GM23248 (cell line): ENCODE data around the gene STAG1. TPM values are rescaled to one million over a fixed set of nuclear protein-coding genes. Genes with fewer than 3 reads are reported as not detected.
"Not testable (repeated sequence)": the region's sequence is repeated elsewhere in the genome, so short reads cannot be mapped to it uniquely, and the experiment has no call there.

Source experiments
- DNase-seq: peaks from one replicate; pipeline ENCODE4 v3.0.0-alpha.2; 2015
- H2AFZ ChIP-seq: fragments of 200-600 bp; sonication (generic); 2 replicates; pipeline ENCODE4 v1.6.1; 2016; ENCODE audit warnings: antibody characterized with exemption
- H3F3A ChIP-seq: fragments of 200-600 bp; sonication (generic); 2 replicates; pipeline ENCODE4 v1.6.1; 2016; ENCODE audit warnings: mild to moderate bottlenecking, antibody characterized with exemption, mixed run types; ENCODE audit not compliant: insufficient read depth
- H3K27ac ChIP-seq: fragments of 200-600 bp; sonication (generic); 2 replicates; pipeline ENCODE4 v1.5.1; 2016; ENCODE audit warnings: mild to moderate bottlenecking
- H3K27me3 ChIP-seq: fragments of 200-600 bp; sonication (generic); replicated peaks from 2 replicates; pipeline ENCODE4 v1.6.1; 2016; ENCODE audit warnings: mild to moderate bottlenecking; ENCODE audit not compliant: insufficient read depth
- H3K36me3 ChIP-seq: fragments of 200-600 bp; sonication (generic); 2 replicates; pipeline ENCODE4 v1.6.1; 2016; ENCODE audit warnings: low read depth, mild to moderate bottlenecking
- H3K4me1 ChIP-seq: fragments of 200-600 bp; sonication (generic); 2 replicates; pipeline ENCODE4 v1.6.1; 2016; ENCODE audit warnings: mild to moderate bottlenecking; ENCODE audit not compliant: insufficient read depth
- H3K4me2 ChIP-seq: fragments of 200-600 bp; sonication (generic); one replicate; pipeline ENCODE4 v1.6.1; 2016; ENCODE audit warnings: mild to moderate bottlenecking; ENCODE audit not compliant: unreplicated experiment
- H3K4me3 ChIP-seq: fragments of 200-600 bp; sonication (generic); 2 replicates; pipeline ENCODE4 v1.5.1; 2016; ENCODE audit warnings: mild to moderate bottlenecking
- H3K79me2 ChIP-seq: fragments of 200-600 bp; sonication (generic); 2 replicates; pipeline ENCODE4 v1.6.1; 2016; ENCODE audit warnings: mild to moderate bottlenecking; ENCODE audit not compliant: insufficient read depth
- H3K9ac ChIP-seq: fragments of 200-600 bp; sonication (generic); 2 replicates; pipeline ENCODE4 v1.6.1; 2016; ENCODE audit warnings: mild to moderate bottlenecking
- H3K9me2 ChIP-seq: fragments of 200-600 bp; sonication (generic); 2 replicates; pipeline ENCODE4 v1.6.1; 2016; ENCODE audit warnings: mixed run types, mild to moderate bottlenecking, moderate library complexity; ENCODE audit not compliant: insufficient read depth
- H3K9me3 ChIP-seq: fragments of 200-600 bp; sonication (generic); one replicate; pipeline ENCODE4 v1.6.1; 2017; ENCODE audit warnings: low read depth
- H4K20me1 ChIP-seq: fragments of 200-600 bp; sonication (generic); 2 replicates; pipeline ENCODE4 v1.6.0; 2016; ENCODE audit not compliant: insufficient read depth
- EZH2 ChIP-seq: fragments of 200-600 bp; sonication (generic); IDR thresholded peaks from 2 replicates; pipeline ENCODE4 v1.6.1; 2018; ENCODE audit warnings: antibody characterized with exemption, mild to moderate bottlenecking; ENCODE audit not compliant: insufficient read depth, poor library complexity, severe bottlenecking
- EZH2phosphoT487 ChIP-seq: fragments of 200-600 bp; sonication (generic); IDR thresholded peaks from 2 replicates; pipeline ENCODE4 v1.6.1; 2018; ENCODE audit warnings: antibody characterized with exemption, moderate library complexity, mild to moderate bottlenecking, low read depth; ENCODE audit not compliant: insufficient read depth
- WGBS, 2 experiments: methylation state at CpG; one replicate each; pipeline ENCODE4 v1.1.6; 2015 to 2017; ENCODE audit warnings: low lambda C conversion rate in 2 of 2, low coverage in 1 of 2; ENCODE audit errors: missing lambda C conversion rate in 2 of 2; 5-methylcytosine and 5-hydroxymethylcytosine counted together
- in situ Hi-C: fragments of 300-500 bp; cut with MboI; formaldehyde crosslinking; loops from 2 replicates; pipeline ENCODE4 v1.15.0; 2020
- polyA plus RNA-seq: library from polyadenylated mRNA; unstranded; fragments of >200 nt; fragmentation: Nextera tagmentation; extraction: Ambion mirVana; gene quantifications from 2 replicates; pipeline ENCODE4 v1.2.1, GENCODE V29; 2016
- total RNA-seq: library from RNA; depleted of rRNA; stranded (reverse); fragments of >200 nt; shearing (Covaris generic); gene quantifications from 2 replicates; pipeline ENCODE4 v1.2.3, GENCODE V29; 2014

The STAG1 gene
- total and polyA plus RNA-seq, 2 experiments from 2014 or later: 21.1 to 39.7 TPM

GRCh38 chr3:136380530-136380929 lies 371.6 kb downstream of the STAG1 start:
- Histone ChIP-seq H3K9me3 (no peaks in the 10 kb centered on the region), H3K27me3 (no peaks in the 10 kb centered on the region), H3K9ac (no peak overlapping the region), H3K4me2 (no peak overlapping the region), H3K79me2 (no peaks in the 10 kb centered on the region), H3K4me1 (0 out of 2 replicates have a peak, but pooled peaks cover 10% of the 10 kb centered on the region), H3K27ac (no peak overlapping the region), H3F3A (peaks cover 6% of the 10 kb centered on the region; the same call in 1 of the 2 replicates), H4K20me1 (no peaks in the 10 kb centered on the region), H3K9me2 (no peaks in the 10 kb centered on the region), H3K4me3 (no peak overlapping the region), H2AFZ (no peak overlapping the region), H3K36me3 (0 out of 2 replicates have a peak, but pooled peaks cover 6% of the 10 kb centered on the region)
- TF ChIP-seq EZH2phosphoT487 (no peak), EZH2 (no peak)
- in situ Hi-C loops: loop anchor here (25.0 kb wide), 2 partner anchors 293 to 632 kb away; no protein-coding TSS in a partner anchor
- DNase-seq: peak; percentile 37
- 62 to 65% methylated on average over 6 of the region's 6 CpGs for WGBS, 2 experiments

DNA sequence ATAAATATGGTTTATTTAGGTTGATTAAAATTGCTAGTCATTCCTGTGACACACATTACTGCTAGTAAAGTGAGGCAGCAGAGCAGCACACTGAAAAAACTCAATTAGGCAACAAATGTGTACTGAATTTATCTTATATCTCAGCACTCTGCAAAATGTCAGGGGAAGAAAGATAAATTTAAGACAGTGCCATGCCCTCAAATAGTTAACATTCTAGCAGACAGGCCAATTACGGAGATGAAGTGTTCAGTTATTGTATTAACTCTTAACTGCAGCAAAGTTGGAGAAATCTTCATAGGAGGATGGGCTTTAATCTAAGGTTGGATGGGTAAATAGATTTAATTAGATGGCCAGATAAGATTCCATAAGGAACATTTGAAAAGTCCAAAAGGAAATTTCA lies 374.2 kb downstream of the STAG1 start:
- 0 out of 2 replicates have a peak, but pooled peaks cover 6% of the 10 kb centered on the region for H3F3A ChIP-seq
- no peaks in the 10 kb centered on the region for H3K79me2 ChIP-seq
- DNase-seq: no peak
- no peak overlapping the region for H2AFZ ChIP-seq
- no peak overlapping the region for H3K9ac ChIP-seq
- no peaks in the 10 kb centered on the region for H3K9me3 ChIP-seq
- H3K4me1 ChIP-seq: 0 out of 2 replicates have a peak, but pooled peaks cover 10% of the 10 kb centered on the region
- no peak overlapping the region for H3K27ac ChIP-seq
- in situ Hi-C loops: loop anchor here (25.0 kb wide), 2 partner anchors 291 to 634 kb away; no protein-coding TSS in a partner anchor
- TF ChIP-seq EZH2phosphoT487 (no peak), EZH2 (no peak)
- WGBS, 2 experiments: 93 to 100% methylated on average over 1 of the region's 1 CpG
- H4K20me1 ChIP-seq: no peaks in the 10 kb centered on the region
- no peak overlapping the region for H3K4me3 ChIP-seq
- H3K27me3 ChIP-seq: no peaks in the 10 kb centered on the region
- no peak overlapping the region for H3K4me2 ChIP-seq
- H3K36me3 ChIP-seq: peaks cover 6% of the 10 kb centered on the region; the same call in 1 of the 2 replicates
- no peaks in the 10 kb centered on the region for H3K9me2 ChIP-seq

GRCh38 chr3:136377508-136377907 lies 374.7 kb downstream of the STAG1 start:
- DNase-seq: no peak
- Histone ChIP-seq H3K9me2 (no peaks in the 10 kb centered on the region), H3K4me2 (no peak overlapping the region), H3K9ac (no peak overlapping the region), H3K27me3 (no peaks in the 10 kb centered on the region), H3K27ac (no peak overlapping the region), H3K36me3 (peaks cover 6% of the 10 kb centered on the region; the same call in 1 of the 2 replicates), H3K9me3 (no peaks in the 10 kb centered on the region), H3F3A (0 out of 2 replicates have a peak, but pooled peaks cover 6% of the 10 kb centered on the region), H3K79me2 (no peaks in the 10 kb centered on the region), H4K20me1 (no peaks in the 10 kb centered on the region), H2AFZ (no peak overlapping the region), H3K4me1 (0 out of 2 replicates have a peak, but pooled peaks cover 10% of the 10 kb centered on the region), H3K4me3 (no peak overlapping the region)
- in situ Hi-C loops: loop anchor here (25.0 kb wide), 2 partner anchors 290 to 635 kb away; no protein-coding TSS in a partner anchor
- 56 to 64% methylated on average over 2 of the region's 2 CpGs for WGBS, 2 experiments
- TF ChIP-seq EZH2phosphoT487 (no peak), EZH2 (no peak)

DNA sequence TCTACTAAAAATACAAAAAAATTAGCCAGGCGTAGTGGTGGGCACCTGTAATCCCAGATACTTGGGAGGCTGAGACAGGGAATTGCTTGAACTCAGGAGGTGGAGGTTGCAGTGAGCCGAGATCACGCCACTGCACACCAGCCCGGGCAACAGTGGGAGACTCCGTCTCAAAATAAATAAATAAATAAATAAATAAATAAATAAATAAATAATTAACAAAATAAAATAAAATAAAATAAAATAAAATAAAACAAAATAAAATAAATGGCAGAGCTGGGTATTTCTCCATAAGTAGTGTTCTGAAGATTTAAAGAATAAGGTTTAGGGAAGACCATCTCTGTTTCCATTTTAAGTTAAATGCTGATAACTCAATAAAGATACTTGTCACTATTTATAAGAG lies 376.4 kb downstream of the STAG1 start:
- H3K4me1 ChIP-seq, H3K9me2 ChIP-seq, H3K9me3 ChIP-seq, H3K9ac ChIP-seq, H3F3A ChIP-seq, H3K4me2 ChIP-seq, H3K27ac ChIP-seq, H4K20me1 ChIP-seq, DNase-seq, H3K27me3 ChIP-seq, H3K79me2 ChIP-seq, H3K36me3 ChIP-seq, H2AFZ ChIP-seq, H3K4me3 ChIP-seq: not testable (repeated sequence)
- in situ Hi-C loops: loop anchor here (25.0 kb wide), 2 partner anchors 288 to 637 kb away; no protein-coding TSS in a partner anchor
- WGBS, 2 experiments: 98% methylated on average over 5 of the region's 5 CpGs

GRCh38 chr3:136366289-136366688 lies 385.9 kb downstream of the STAG1 start:
- peaks cover 11% of the 10 kb centered on the region for H3K4me1 ChIP-seq
- no peaks in the 10 kb centered on the region for H4K20me1 ChIP-seq
- H3K4me2 ChIP-seq: no peak overlapping the region
- in situ Hi-C loops: no loop called here
- H3K36me3 ChIP-seq: peaks cover 12% of the 10 kb centered on the region; the same call in 1 of the 2 replicates
- H3K27me3 ChIP-seq: no peaks in the 10 kb centered on the region
- H3K9ac ChIP-seq: no peak overlapping the region
- H3K79me2 ChIP-seq: no peaks in the 10 kb centered on the region
- no peak overlapping the region for H3K4me3 ChIP-seq
- DNase-seq: peak; percentile 58
- no peak overlapping the region for H2AFZ ChIP-seq
- H3K9me3 ChIP-seq: no peaks in the 10 kb centered on the region
- H3K9me2 ChIP-seq: no peaks in the 10 kb centered on the region
- no peak overlapping the region for H3K27ac ChIP-seq
- TF ChIP-seq EZH2phosphoT487 (no peak), EZH2 (no peak)
- H3F3A ChIP-seq: peaks cover 35% of the 10 kb centered on the region
